GM12865 (cell line): ENCODE measurements around the gene RALGAPA1.
"Not testable (repeated sequence)": the region's sequence is repeated elsewhere in the genome, so short reads cannot be mapped to it uniquely, and the experiment has no call there.

Source experiments
- DNase-seq: peaks from one replicate; pipeline ENCODE4 v3.0.0; 2010; ENCODE audit warnings: low read depth
- H3K4me3 ChIP-seq: 2 replicates; pipeline ENCODE4 v1.5.1; 2011; ENCODE audit warnings: mild to moderate bottlenecking, low read depth, low read length, control low read depth
- TF ChIP-seq, protein P1 (sequence below): IDR thresholded peaks from 2 replicates; pipeline ENCODE4 v1.5.1; 2011; ENCODE audit warnings: low read length, control low read depth, low read depth, inconsistent platforms; ENCODE audit not compliant: insufficient read depth; ENCODE audit errors: missing control alignments

RALGAPA1 gene

DNA sequence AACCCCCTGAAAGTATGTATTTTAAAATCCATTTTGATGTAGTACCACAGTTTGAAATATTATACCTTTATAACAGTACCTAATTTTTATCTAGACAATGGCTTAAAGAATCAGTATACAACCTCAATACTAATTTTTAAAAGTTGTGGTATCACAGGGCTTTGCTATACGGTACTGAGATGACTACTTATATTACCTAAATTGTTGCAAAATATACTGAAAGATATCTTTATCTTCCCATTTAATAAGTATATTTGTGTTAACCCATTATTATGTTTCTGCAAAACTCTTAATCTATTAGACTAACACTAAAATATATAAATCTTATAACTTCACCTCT is 67.1 kb downstream of the RALGAPA1 start:
- no peak overlapping the region for H3K4me3 ChIP-seq
- TF ChIP-seq, protein P1, sequence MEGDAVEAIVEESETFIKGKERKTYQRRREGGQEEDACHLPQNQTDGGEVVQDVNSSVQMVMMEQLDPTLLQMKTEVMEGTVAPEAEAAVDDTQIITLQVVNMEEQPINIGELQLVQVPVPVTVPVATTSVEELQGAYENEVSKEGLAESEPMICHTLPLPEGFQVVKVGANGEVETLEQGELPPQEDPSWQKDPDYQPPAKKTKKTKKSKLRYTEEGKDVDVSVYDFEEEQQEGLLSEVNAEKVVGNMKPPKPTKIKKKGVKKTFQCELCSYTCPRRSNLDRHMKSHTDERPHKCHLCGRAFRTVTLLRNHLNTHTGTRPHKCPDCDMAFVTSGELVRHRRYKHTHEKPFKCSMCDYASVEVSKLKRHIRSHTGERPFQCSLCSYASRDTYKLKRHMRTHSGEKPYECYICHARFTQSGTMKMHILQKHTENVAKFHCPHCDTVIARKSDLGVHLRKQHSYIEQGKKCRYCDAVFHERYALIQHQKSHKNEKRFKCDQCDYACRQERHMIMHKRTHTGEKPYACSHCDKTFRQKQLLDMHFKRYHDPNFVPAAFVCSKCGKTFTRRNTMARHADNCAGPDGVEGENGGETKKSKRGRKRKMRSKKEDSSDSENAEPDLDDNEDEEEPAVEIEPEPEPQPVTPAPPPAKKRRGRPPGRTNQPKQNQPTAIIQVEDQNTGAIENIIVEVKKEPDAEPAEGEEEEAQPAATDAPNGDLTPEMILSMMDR, result no peak

DNA sequence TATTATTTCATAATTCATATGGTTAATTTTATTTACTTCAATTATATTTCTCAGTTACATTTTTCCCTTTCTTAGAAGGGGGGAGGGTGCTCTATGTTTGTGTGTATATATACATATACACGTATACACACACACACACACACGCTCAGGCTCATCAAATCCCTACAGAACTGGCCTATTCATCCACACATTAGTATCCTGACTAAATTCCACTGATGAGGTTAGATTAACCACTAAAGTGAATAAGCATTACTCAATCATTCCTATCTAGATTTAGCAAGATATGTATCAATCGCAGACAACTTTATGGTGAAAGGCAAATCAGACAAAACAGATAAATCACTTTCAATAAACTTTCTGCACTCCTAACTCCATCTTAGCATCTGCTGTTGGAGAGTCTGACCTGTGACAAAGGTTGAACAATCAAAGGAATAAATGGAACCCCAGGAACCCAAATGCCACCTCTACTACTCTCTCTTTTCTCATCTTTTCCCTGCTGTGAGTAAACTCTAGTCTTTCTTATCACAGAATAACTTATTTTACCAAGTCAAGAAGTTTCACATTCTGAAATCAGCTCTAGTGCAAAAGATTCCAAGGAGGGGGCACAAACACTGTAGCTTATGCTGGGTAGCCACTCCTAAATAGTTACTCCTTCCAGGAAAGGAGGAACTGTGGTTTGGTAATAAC is 67.6 kb downstream of the RALGAPA1 start:
- no peak for DNase-seq
- TF ChIP-seq, protein P1, result no peak
- H3K4me3 ChIP-seq, result no peak overlapping the region

More for the DNA sequence above, 67.1 kb downstream of the RALGAPA1 start:
- DNase-seq, result no peak

GRCh38 chr14:35740215-35740614 is 68.9 kb downstream of the RALGAPA1 start:
- no peak overlapping the region for H3K4me3 ChIP-seq
- TF ChIP-seq, protein P1, result no peak
- no peak for DNase-seq

GRCh38 chr14:35735163-35735562 is 73.9 kb downstream of the RALGAPA1 start:
- DNase-seq, H3K4me3 ChIP-seq: not testable (repeated sequence)

GRCh38 chr14:35733510-35733909 is 75.6 kb downstream of the RALGAPA1 start:
- not testable (repeated sequence) for H3K4me3 ChIP-seq, DNase-seq

GRCh38 chr14:35730871-35731270 is 78.2 kb downstream of the RALGAPA1 start:
- no peak for DNase-seq
- no peak overlapping the region for H3K4me3 ChIP-seq
- TF ChIP-seq, protein P1, result no peak

GRCh38 chr14:35727764-35728163 is 81.3 kb downstream of the RALGAPA1 start:
- H3K4me3 ChIP-seq, result no peak overlapping the region
- TF ChIP-seq, protein P1, result no peak
- no peak for DNase-seq

DNA sequence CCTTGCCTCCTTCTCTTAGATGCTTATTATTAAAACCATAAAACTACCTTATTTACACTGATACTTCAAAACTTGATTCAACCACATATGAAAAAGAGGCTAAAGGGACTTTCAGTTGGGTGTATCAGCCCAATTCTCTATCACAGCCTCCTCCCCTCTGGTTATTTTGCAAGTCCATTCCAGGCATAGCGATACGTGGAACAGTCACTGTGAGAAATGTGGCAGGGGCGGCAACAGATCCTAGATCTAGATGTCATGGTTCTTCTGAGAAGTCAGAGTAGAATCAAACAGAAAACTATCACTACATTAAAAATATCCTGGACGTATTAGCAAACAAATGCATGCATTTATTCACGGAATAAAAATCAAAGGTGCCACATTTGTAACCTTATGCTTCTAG is 83.2 kb downstream of the RALGAPA1 start:
- no peak for DNase-seq
- H3K4me3 ChIP-seq, result no peak overlapping the region
- TF ChIP-seq, protein P1, result no peak
